HG02623 (cell line): Measurements from ENCODE around the gene FOSL1.
"Not testable (repeated sequence)": the region's sequence is repeated elsewhere in the genome, so short reads cannot be mapped to it uniquely, and the experiment has no call there.

Source experiments
- ATAC-seq: cut with Tn5 transposase; IDR thresholded peaks from one replicate; pipeline ENCODE4 v1.9.1; 2021; ENCODE audit warnings: moderate library complexity; ENCODE audit not compliant: unreplicated experiment

The FOSL1 gene

GRCh38 chr11:65854161-65854592 is 46.0 kb downstream of the FOSL1 start:
- no peak for ATAC-seq

- ATAC-seq: no peak
Observed at GRCh38 chr11:65853246-65853979, 46.8 kb downstream of the FOSL1 start.

DNA sequence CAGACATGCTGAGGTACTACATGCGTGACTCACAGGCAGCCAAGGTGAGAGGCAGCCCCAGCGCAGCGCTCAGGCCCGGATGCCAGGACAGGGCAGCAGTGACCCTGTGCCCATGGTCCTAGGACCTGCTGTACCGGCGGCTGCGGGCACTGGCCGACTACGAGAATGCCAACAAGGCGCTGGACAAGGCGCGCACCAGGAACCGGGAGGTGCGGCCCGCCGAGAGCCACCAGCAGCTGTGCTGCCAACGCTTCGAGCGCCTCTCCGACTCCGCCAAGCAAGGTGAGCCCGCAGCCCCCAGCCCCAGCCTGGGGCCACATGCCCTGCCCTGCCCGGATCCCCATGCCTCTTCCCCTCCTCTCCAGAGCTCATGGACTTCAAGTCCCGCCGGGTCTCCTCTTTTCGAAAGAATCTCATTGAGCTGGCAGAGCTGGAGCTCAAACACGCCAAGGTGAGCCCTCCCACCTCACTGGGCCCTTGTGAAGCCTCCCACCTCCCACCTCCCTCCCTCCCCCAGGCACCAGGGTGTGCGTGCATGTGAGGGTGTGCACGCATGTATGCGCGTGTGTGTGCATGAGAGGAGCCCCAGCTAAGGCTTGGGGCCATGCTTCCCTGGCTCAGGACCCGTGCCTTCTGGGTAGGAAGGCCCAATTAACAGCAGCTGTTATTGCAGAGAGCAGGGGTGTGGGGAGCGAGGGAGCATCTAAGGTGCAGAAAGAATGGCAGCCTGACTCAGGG is 47.5 kb downstream of the FOSL1 start:
- no peak for ATAC-seq

- ATAC-seq: no peak
Observed at GRCh38 chr11:65851811-65852507, 48.2 kb downstream of the FOSL1 start.

DNA sequence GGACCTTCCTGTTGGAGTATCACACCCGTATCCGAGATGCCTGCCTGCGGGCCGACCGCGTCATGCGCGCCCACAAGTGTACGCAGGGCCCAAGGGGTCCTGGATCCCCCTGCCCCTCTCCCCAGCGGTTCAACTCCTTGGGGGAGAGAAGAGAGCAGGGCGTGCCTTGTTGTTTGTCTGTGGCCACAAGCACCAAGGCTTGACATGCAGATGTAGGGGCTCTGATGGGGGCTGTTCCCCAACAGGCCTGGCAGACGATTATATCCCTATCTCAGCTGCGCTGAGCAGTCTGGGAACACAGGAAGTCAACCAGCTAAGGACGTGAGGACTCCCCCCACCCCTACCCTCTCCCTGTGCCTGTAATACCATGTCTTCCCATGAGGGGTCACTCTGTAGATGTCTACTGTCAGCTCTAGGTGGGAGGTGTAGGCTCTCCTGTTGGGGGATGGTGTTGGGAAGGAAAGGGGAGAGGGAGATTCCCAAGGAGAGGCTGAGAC is 49.1 kb downstream of the FOSL1 start:
- ATAC-seq: no peak

DNA sequence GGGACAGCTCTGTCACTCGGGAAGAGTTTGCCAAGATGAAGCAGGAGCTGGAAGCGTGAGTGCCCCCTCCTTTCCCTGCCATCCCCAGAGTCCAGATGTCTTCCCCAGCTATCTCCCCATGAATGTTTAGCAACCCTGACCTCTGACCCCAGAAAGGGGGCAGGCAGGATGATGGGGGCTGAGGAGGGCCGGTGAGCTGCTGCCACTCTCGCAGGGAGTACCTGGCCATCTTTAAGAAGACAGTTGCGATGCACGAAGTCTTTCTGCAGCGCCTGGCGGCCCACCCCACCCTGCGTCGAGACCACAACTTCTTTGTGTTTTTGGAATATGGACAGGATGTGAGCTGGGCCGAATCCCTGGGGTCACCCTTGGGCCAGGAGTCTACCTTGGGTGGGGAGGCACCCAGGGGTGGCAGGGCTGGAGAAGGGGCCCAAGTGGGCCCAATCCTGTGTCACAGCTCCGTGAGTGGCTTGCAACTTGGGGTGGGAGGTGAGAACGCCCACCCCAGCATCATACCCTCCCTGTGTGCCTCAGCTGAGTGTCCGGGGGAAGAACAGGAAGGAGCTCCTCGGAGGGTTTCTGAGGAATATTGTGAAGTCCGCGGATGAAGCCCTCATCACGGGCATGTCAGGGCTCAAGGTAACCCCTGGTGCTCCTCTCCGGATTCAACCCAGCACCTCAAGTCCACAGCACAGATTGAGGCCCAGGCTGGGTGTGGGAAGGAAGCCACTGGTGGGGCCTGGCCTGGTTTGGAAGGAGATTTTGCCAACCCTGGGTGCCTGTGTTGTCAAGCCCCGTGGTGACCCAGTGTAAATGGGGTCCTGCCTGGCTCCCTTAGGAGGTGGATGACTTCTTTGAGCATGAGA is 49.7 kb downstream of the FOSL1 start:
- no peak for ATAC-seq

GRCh38 chr11:65849771-65850216 is 50.4 kb downstream of the FOSL1 start:
- ATAC-seq: no peak

- ATAC-seq: no peak
Observed at GRCh38 chr11:65849366-65849765, 50.8 kb downstream of the FOSL1 start.

- not testable (repeated sequence) for ATAC-seq
Observed at GRCh38 chr11:65848693-65849092, 51.5 kb downstream of the FOSL1 start.

DNA sequence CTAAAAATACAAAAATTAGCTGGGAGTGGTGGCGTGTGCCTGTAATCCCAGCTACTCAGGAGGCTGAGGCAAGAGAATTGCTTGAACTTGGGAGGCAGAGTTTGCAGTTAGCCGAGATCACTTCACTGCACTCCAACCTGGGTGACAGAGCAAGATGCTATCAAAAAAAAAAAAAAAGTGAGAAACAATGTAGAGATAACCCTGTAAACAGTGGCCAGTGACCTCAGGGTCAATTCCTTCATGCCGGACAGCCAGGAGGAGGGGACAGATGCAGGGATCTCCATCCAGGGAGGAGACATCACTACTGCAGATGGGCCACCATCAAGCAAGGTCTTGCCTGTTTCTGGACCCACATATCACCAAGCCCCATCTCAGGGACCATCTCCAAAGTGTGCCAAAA is 52.4 kb downstream of the FOSL1 start:
- ATAC-seq: no peak

- ATAC-seq: no peak
Observed at GRCh38 chr11:65844231-65844872, 55.8 kb downstream of the FOSL1 start.

- no peak for ATAC-seq
Observed at GRCh38 chr11:65843811-65844210, 56.4 kb downstream of the FOSL1 start.

DNA sequence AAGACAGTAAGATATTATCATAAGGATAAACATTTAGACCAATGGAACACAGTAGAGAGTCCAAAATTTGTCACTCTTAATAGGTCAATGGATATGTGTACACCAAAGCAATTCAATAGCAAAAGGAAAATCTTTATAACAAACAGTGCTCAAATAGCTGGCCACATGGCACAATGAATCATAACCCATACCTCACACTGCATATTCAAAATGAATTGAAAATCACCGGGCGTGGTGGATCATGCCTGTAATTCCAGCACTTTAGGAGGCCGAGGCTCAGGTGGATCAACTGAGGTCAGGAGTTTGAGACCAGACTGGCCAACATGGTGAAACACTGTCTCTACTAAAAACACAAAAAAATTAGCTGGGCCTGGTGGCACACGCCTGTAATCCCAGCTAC is 58.0 kb downstream of the FOSL1 start:
- ATAC-seq: no peak
